ENCODE data around the gene TMEM212.
"Not testable (repeated sequence)": the region's sequence is repeated elsewhere in the genome, so short reads cannot be mapped to it uniquely, and the experiment has no call there.

Gene TMEM212

DNA sequence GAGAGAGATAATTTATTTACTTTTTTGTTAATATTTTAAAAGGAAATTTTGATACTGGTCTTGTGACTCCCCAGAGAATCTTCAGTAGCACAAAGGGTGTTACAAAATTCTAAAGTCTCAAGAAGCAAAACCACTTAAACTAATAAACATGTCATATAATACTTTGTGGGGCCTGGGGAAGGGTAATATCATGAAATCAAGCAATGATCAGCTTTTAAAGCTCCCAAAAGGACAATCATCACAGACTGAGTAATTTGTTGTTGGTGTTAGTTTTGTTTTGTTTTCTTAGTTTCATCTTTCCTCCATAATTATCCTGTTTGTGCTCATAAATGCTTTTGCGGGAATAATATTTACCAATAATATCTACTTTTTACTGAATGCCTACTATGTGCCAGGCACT is 55.0 kb downstream of the TMEM212 start:
- no peak for DNase-seq

DNA sequence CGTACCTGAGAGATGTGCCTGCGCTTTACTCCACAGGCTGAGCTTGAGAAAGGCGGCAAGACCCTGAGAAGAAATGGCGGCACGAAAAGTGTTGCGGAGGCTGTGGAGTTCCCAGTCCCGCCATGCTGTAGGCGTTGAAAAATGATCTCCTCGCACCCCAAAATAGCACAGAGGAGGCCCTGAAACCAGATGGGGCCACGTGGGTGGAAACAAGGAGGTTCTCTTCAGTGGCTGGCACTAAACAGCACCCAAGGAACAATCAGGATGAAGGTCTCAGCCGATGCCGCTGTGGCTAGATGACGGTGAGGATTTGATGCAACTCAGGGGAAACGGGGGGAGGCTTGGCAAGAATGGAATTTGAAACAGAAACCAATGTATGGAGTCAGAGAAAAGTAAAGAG is 57.3 kb downstream of the TMEM212 start:
- DNase-seq = peak; percentile 46 to 58

- no peak for DNase-seq
These were observed 58.6 kb downstream of the TMEM212 start for GRCh38 chr3:171901615-171902312.

DNA sequence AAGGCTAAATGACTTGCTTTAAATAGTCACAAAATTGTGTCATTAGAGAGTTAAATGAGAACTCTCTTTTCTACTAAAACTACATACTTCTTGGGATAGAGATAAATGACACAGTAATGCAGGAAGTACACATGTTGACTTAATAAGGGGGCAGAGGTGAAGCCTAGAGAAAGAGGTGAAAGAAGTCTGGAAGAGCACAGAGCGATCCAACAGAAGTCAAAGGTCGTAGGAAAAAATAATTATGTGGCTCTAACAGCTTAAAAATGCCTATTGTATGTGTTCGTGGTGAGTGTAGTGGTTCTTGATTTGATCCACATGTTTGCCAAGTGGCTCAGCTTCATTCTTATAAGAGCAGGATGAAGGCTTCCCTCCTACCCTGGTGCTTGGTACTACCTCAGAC is 61.7 kb downstream of the TMEM212 start:
- no peak for DNase-seq

DNA sequence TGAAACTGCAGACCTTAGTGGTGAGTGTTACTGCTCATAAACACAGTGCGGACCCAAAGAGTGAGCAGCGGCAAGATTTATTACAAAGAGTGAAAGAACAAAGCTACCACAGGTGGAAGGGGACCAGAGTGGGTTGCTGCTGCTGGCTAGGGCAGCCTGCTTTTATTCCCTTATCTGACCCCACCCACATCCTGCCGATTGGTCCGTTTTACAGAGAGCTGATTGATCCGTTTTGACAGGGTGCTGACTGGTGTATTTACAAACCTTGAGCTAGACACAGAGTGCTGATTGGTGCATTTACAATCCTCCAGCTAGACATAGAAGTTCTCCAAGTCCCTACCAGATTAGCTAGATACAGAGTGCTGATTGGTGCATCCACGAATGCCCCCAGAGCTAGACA is 63.4 kb downstream of the TMEM212 start:
- not testable (repeated sequence) for DNase-seq

DNA sequence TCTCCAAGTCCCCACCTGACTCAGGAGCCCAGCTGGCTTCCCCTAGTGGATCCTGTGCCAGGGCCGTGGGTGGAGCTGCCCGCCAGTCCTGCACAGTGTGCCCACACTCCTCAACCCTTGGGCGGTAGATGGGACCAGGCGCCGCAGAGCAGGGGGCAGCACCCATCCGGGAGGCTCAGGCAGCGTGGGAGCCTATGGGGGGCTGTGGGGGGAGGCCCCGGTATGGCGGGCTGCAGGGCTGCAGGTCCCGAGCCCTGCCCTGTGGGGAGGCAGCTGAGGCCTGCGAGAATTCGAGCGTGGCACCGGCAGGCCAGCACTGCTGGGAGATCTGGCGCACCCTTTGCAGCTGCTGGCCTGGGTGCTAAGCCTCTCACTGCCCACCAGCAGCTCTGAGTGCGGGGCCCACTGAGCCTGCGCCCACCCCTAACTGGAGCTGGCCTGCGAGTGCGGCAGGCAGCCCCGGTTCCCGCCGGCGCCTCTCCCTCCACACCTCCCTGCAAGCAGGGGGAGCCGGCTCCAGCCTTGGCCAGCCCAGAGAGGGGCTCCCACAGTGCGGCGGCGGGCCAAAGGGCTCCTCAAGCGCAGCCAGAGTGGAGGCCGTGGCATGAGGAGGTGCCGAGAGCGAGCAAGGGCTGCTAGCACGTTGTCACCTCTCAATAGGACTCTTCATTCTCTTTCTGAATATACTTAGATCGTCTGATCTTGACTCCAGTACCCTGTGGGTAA is 64.0 kb downstream of the TMEM212 start:
- no peak for DNase-seq

DNA sequence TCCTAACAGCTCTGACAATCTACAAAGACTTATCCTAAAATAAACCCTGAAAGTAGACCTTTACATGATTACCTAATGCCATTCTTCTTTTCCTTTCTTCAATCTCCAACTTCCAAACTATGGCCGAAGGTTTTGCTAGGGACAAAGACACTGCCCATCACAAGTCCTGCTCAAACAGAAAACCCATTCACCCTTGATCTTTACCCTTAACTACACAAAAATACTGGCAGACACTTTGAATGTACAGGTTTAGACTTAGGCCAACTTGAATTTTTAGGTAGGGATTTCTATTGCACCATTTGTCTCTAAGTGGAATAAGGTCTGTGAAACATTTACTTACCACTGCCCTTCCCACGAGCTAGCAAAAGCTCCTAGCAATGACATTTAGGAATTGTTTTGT is 64.6 kb downstream of the TMEM212 start:
- no peak for DNase-seq

GRCh38 chr3:171908731-171909130 is 65.6 kb downstream of the TMEM212 start:
- DNase-seq = no peak
